GM19035 (cell line): ENCODE results near the gene JAML.

ENCODE experiments used
- ATAC-seq: cut with Tn5 transposase; IDR thresholded peaks from one replicate; pipeline ENCODE4 v1.9.1; 2021; ENCODE audit not compliant: unreplicated experiment

Gene JAML

GRCh38 chr11:118224511-118225188, at the start of gene JAML:
Gene JAML, minus strand, starts transcription at chr11:118225011. Its CDS starts 10,145 bp downstream, at chr11:118214866.
- ATAC-seq: no peak

- no peak for ATAC-seq
Measured at GRCh38 chr11:118274186-118274585, 49.4 kb upstream of the JAML start.

- ATAC-seq: no peak
Measured at GRCh38 chr11:118272001-118272400, 47.2 kb upstream of the JAML start.

- no peak for ATAC-seq
Measured at GRCh38 chr11:118267486-118267885, 42.7 kb upstream of the JAML start.

GRCh38 chr11:118265954-118266353, 41.1 kb upstream of the JAML start:
- no peak for ATAC-seq

- ATAC-seq: no peak
Measured at GRCh38 chr11:118264569-118265465, 40.0 kb upstream of the JAML start.

- ATAC-seq: no peak
Measured at GRCh38 chr11:118263695-118264568, 39.1 kb upstream of the JAML start, which contains the start of gene MPZL2. Gene MPZL2, minus strand, starts transcription at chr11:118264297. Its CDS starts 144 bp downstream, at chr11:118264153.

- ATAC-seq: no peak
Measured at GRCh38 chr11:118263112-118263511, 38.3 kb upstream of the JAML start.

GRCh38 chr11:118260353-118260752, 35.5 kb upstream of the JAML start:
- ATAC-seq: no peak

GRCh38 chr11:118259138-118259537, 34.3 kb upstream of the JAML start:
- ATAC-seq: no peak

- ATAC-seq: no peak
Measured at GRCh38 chr11:118258410-118258809, 33.6 kb upstream of the JAML start.

GRCh38 chr11:118252688-118253087, 27.9 kb upstream of the JAML start:
- no peak for ATAC-seq

GRCh38 chr11:118251858-118252652, 27.2 kb upstream of the JAML start, which contains the start of gene MPZL3:
Gene MPZL3, minus strand, starts transcription at chr11:118252365. Its CDS starts 71 bp downstream, at chr11:118252294.
- peak; percentile 87 for ATAC-seq

- ATAC-seq: no peak
Measured at GRCh38 chr11:118247041-118247440, 22.2 kb upstream of the JAML start.

GRCh38 chr11:118245936-118246562, 21.2 kb upstream of the JAML start:
- no peak for ATAC-seq

GRCh38 chr11:118243993-118244762, 19.4 kb upstream of the JAML start:
- ATAC-seq: no peak

GRCh38 chr11:118243161-118243560, 18.4 kb upstream of the JAML start:
- no peak for ATAC-seq

GRCh38 chr11:118241764-118242098, 16.9 kb upstream of the JAML start:
- ATAC-seq: no peak
